ENCODE measurements around the gene SLC4A1. TPM values are rescaled to one million over a fixed set of nuclear protein-coding genes. Genes with fewer than 3 reads are reported as not detected.

The SLC4A1 gene
- total RNA-seq, 1 experiment from 2014 or later: not detected

GRCh38 chr17:44273607-44274006, 5.7 kb upstream of the SLC4A1 start:
- Histone ChIP-seq H2AFZ (ENCODE audit: low read length) (no peak overlapping the region), H3K4me1 (ENCODE audit: insufficient read depth, low read length) (no peaks in the 10 kb centered on the region), H4K20me1 (ENCODE audit: low read length) (no peaks in the 10 kb centered on the region), H3K4me2 (ENCODE audit: low read length) (no peak overlapping the region), H3K9me2 (replicated peaks; ENCODE audit: low read length) (no peaks in the 10 kb centered on the region), H3K36me3 (ENCODE audit: low read depth, low read length) (no peaks in the 10 kb centered on the region), H3K9ac (ENCODE audit: low read length) (no peak overlapping the region), H3K79me2 (ENCODE audit: low read length) (no peaks in the 10 kb centered on the region), H3F3A (ENCODE audit: low read length, unreplicated experiment) (no peaks in the 10 kb centered on the region), H3K27me3 (ENCODE audit: low read length) (no peaks in the 10 kb centered on the region), H3K27ac (ENCODE audit: low read length) (no peak overlapping the region), H3K9me3 (ENCODE audit: low read length) (no peaks in the 10 kb centered on the region), H3K4me3 (ENCODE audit: low read length) (no peak overlapping the region)
- BruUV-seq (replicated peaks): no TSS peak
- intact Hi-C loops (cut with micrococcal nuclease): no loop called here
- no peak for ATAC-seq
- TF ChIP-seq CTCF (conservative IDR thresholded peaks at IDR 0.05; ENCODE audit: low read depth, low read length) (no peak), EZH2phosphoT487 (IDR thresholded peaks at IDR 0.05; ENCODE audit: borderline replicate concordance, low read length) (no peak), EZH2 (IDR thresholded peaks at IDR 0.05; ENCODE audit: low read length, unreplicated experiment) (no peak)
- no peak for DNase-seq
- ChIA-PET POLR2A (ENCODE audit: unreplicated experiment) (no interaction called here), CTCF (no interaction called here)

- CTCF ChIA-PET: no interaction called here
- H2AFZ ChIP-seq (ENCODE audit: low read length): no peak overlapping the region
- no peaks in the 10 kb centered on the region for H3K27me3 ChIP-seq (ENCODE audit: low read length)
- no TSS peak for BruUV-seq (replicated peaks)
- H3K9me2 ChIP-seq (replicated peaks; ENCODE audit: low read length): no peaks in the 10 kb centered on the region
- H3K9me3 ChIP-seq (ENCODE audit: low read length): no peaks in the 10 kb centered on the region
- H3K27ac ChIP-seq (ENCODE audit: low read length): no peak overlapping the region
- H4K20me1 ChIP-seq (ENCODE audit: low read length): no peaks in the 10 kb centered on the region
- no peaks in the 10 kb centered on the region for H3K79me2 ChIP-seq (ENCODE audit: low read length)
- TF ChIP-seq EZH2 (IDR thresholded peaks at IDR 0.05; ENCODE audit: low read length, unreplicated experiment) (no peak), EZH2phosphoT487 (IDR thresholded peaks at IDR 0.05; ENCODE audit: borderline replicate concordance, low read length) (no peak), CTCF (conservative IDR thresholded peaks at IDR 0.05; ENCODE audit: low read depth, low read length) (no peak)
- ATAC-seq (no peak), DNase-seq (no peak)
- no peak overlapping the region for H3K9ac ChIP-seq (ENCODE audit: low read length)
- no peaks in the 10 kb centered on the region for H3K36me3 ChIP-seq (ENCODE audit: low read depth, low read length)
- no peak overlapping the region for H3K4me3 ChIP-seq (ENCODE audit: low read length)
- POLR2A ChIA-PET (ENCODE audit: unreplicated experiment): no interaction called here
- intact Hi-C loops (cut with micrococcal nuclease): no loop called here
- H3K4me1 ChIP-seq (ENCODE audit: insufficient read depth, low read length): no peaks in the 10 kb centered on the region
- no peak overlapping the region for H3K4me2 ChIP-seq (ENCODE audit: low read length)
- no peaks in the 10 kb centered on the region for H3F3A ChIP-seq (ENCODE audit: low read length, unreplicated experiment)
Observed at GRCh38 chr17:44272954-44273353, 5.0 kb upstream of the SLC4A1 start.

- Histone ChIP-seq H3K4me2 (ENCODE audit: low read length) (no peak overlapping the region), H4K20me1 (ENCODE audit: low read length) (no peaks in the 10 kb centered on the region), H3K4me3 (ENCODE audit: low read length) (no peak overlapping the region), H3K9ac (ENCODE audit: low read length) (no peak overlapping the region), H3K9me2 (replicated peaks; ENCODE audit: low read length) (no peaks in the 10 kb centered on the region), H3K36me3 (ENCODE audit: low read depth, low read length) (no peaks in the 10 kb centered on the region), H3K79me2 (ENCODE audit: low read length) (no peaks in the 10 kb centered on the region), H3K9me3 (ENCODE audit: low read length) (no peaks in the 10 kb centered on the region), H3K4me1 (ENCODE audit: insufficient read depth, low read length) (no peaks in the 10 kb centered on the region), H3F3A (ENCODE audit: low read length, unreplicated experiment) (no peaks in the 10 kb centered on the region), H3K27me3 (ENCODE audit: low read length) (no peaks in the 10 kb centered on the region), H3K27ac (ENCODE audit: low read length) (no peak overlapping the region), H2AFZ (ENCODE audit: low read length) (no peak overlapping the region)
- DNase-seq (no peak), ATAC-seq (no peak)
- ChIA-PET CTCF (no interaction called here), POLR2A (ENCODE audit: unreplicated experiment) (no interaction called here)
- TF ChIP-seq EZH2 (IDR thresholded peaks at IDR 0.05; ENCODE audit: low read length, unreplicated experiment) (no peak), EZH2phosphoT487 (IDR thresholded peaks at IDR 0.05; ENCODE audit: borderline replicate concordance, low read length) (no peak), CTCF (conservative IDR thresholded peaks at IDR 0.05; ENCODE audit: low read depth, low read length) (no peak)
- intact Hi-C loops (cut with micrococcal nuclease): no loop called here
- BruUV-seq (replicated peaks): no TSS peak
Observed at GRCh38 chr17:44272321-44272951, 4.5 kb upstream of the SLC4A1 start.

All from PC-3 (cell line).